ENCODE results near the gene NCKIPSD.

DNA sequence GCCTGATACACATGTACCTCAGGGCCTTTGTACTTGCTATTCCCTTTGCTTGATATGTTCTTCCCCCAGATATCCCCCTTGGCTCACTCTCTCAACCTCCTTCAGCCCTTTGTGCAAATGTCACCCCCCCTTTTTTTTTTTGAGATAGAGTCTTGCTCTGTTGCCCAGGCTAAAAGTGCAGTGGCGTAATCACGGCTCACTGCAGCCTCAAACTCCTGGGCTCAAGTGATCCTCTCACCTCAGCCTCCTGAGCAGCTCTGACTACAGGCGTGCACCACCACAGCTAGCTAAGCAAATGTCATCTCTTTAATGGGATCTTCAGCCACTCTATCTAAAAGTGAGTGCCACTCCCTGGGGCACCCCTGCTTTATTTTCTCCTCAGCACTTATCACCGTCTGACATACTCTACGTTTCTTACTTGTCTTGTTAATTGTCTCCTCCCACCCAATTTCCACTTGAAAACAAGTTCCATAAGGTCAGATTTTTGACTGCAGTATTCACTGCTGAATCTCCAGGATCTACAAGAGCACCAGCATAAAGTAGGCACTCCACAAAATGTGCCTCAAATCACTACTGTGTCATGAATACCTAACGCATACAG lies 16.7 kb upstream of the NCKIPSD start:
- TF ChIP-seq CTCF (IDR thresholded peaks at IDR 0.05; ENCODE audit: low read depth, low read length) (no peak), POLR2A (IDR thresholded peaks at IDR 0.05; ENCODE audit: extremely low read depth, insufficient read length) (no peak), MYC (IDR thresholded peaks at IDR 0.05; ENCODE audit: low read depth, low read length) (no peak)
